CD4-positive, alpha-beta T cell treated with Interleukin-15 for 1 hour (primary cell): ENCODE data around the gene PNRC2.
"Not testable (repeated sequence)": the region's sequence is repeated elsewhere in the genome, so short reads cannot be mapped to it uniquely, and the experiment has no call there.

Experiments used
- DNase-seq: peaks from one replicate; pipeline ENCODE4 v3.0.0-alpha.2; 2020

Gene PNRC2

GRCh38 chr1:23995431-23995837 lies 35.8 kb downstream of the PNRC2 start:
- no peak for DNase-seq

DNA sequence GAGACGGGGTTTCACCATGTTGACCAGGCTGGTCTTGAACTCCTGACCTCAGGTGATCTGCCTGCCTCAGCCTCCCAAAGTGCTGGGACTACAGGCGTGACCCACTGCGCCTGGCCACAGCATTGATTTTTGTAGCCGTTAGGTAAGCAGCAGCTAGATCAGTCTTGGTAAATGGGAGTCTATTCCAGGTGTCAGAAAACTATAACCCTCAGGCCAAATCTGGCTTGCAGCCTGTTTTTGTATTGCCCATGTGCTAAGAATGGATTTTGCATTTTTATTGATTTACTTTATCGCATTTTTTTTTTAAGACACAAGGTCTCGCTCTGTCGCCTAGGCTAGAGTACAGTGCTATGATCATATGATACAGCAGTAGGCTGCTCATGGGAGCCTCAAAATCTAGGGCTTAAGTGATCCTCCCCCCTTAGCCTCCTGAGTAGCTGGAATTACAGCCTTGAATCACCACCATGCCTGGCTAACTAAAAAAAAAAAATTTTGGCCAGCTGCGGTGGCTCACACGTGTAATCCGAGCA lies 37.1 kb downstream of the PNRC2 start:
- no peak for DNase-seq

DNA sequence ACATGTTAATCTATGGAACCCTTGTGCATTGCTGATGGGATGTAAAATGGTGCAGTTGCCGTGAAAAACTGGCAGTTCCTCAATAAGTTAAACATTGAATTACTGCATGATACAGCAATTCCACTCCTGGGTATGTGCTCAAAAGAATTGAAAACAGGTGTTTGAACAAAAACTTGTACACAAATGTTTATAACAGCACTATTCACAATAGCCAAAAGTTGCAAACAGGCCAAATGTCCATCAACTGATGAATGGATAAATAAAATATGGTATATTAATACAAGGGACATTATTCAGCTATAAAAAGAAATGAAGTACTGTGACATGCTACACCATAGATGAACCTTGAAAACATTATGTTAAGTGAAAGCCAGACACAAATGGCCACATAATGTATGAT lies 38.2 kb downstream of the PNRC2 start:
- DNase-seq = no peak

- DNase-seq = no peak
Observed at GRCh38 chr1:23999156-23999671, 39.6 kb downstream of the PNRC2 start.

GRCh38 chr1:24002695-24003094 lies 43.1 kb downstream of the PNRC2 start:
- no peak for DNase-seq

DNA sequence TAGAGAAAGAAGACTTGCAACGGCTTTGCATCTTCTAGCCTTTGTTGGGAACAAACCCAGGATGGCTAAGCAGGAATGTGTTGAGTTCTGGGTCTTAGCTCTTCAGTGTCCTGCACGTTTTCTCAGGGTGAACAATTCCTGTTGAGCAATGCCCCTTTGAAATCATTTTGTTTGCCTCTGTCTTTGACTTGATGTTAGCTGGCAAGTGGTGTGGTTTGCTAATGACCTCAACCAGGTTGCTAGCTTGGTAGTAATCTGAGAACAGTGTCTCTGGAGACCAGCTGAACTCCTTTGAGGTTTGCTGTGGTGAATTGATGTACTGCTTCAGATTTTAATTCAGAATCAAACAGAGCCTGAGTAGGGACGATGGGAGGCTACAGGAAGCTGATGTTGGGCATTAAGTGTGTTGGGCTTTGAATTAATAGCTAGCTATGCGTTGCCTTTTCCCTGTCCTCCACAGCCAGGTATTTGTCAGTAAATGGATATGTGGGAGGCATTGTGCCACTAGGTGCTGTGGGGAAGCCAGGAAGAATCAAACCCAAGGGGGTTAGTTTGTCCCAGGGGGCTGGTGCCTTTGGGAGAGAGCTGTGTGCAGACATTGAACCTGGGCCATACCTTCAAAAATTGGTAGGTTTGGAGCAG lies 43.8 kb downstream of the PNRC2 start:
- no peak for DNase-seq

DNA sequence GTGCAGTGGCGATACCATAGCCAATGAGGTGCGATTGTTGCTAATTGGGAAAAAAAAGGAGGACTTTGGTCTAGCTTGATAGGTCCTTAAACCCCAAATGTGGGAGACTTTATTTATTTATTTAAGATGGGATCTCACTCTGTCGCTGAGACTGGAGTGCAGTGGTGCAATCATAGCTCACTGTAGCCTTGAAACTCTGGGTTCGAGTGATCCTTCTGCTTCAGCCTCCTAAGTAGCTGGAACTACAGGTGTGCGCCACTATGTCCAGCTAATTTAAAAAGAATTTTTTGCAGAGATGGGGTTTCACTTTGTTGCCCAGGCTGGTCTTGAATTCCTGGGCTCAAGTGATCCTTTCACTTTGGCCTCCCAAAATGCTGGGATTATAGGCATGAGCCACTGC lies 44.5 kb downstream of the PNRC2 start:
- DNase-seq = no peak

GRCh38 chr1:24005163-24005562 lies 45.5 kb downstream of the PNRC2 start:
- no peak for DNase-seq

- no peak for DNase-seq
Observed at GRCh38 chr1:24007079-24007478, 47.5 kb downstream of the PNRC2 start.

DNA sequence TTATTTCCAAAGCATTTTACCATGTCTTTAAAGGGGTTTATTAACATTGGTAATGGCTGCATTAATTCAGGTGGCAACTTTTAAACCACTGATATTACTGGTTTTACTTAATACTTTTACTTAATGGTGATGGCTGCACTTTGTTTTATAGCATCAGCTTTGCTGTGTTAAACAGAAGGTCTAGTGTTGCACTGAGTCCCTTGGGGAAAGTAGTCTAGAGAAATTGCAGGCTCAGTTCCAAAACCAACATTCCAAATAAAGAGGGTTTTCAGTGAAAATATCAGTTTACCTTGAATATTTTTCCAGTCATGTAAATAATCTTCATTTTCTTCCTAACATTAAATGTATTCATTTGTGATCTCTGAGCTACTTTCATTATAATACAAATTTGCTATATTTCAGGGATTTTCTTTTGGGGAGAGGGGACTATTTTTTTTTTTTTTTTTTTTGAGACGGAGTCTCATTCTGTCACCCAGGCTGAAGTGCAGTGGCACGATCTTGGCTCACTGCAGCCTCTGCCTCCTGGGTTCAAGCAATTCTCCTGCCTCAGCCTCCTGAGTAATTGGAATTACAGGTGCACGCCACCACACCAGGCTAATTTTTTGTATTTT lies 49.1 kb downstream of the PNRC2 start:
- not testable (repeated sequence) for DNase-seq

- DNase-seq = no peak
Observed at GRCh38 chr1:24009406-24009805, 49.8 kb downstream of the PNRC2 start.

GRCh38 chr1:24010650-24011049 lies 51.0 kb downstream of the PNRC2 start:
- DNase-seq = no peak

DNA sequence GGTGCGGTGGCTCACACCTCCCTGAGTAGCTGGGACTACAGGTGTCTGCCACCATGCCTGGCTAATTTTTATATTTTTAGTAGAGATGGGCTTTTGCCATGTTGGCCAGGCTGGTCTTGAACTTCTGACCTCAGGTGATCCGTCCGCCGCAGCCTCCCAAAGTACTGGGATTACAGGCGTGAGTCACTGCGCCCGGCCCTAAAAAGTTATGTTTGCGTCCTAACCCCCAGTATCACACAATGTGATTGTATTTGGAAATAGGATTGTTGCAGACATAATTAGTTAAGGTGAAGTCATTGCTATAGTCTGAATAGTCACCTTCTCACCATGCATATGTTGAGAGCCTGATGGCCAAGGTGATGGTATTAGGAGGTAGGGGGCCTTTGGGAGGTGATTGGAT lies 53.2 kb downstream of the PNRC2 start:
- DNase-seq = not testable (repeated sequence)
